ENCODE measurements around the gene SERPINB3. TPM values are rescaled to one million over a fixed set of nuclear protein-coding genes. Genes with fewer than 3 reads are reported as not detected.

The SERPINB3 gene
- total RNA-seq, 4 donors from 2014 or later = 1.5 to 30.1 (median 23.0) TPM

- Histone ChIP-seq H3K27me3 (no peaks in the 10 kb centered on the region), H3K27ac (no peak overlapping the region), H3K9me3 (no peaks in the 10 kb centered on the region), H3K4me3 (no peak overlapping the region), H3K4me1 (no peaks in the 10 kb centered on the region), H3K36me3 (no peaks in the 10 kb centered on the region)
- DNase-seq (ENCODE audit: low spot score in 2 of 2) = no peak
- no peak for TF ChIP-seq POLR2AphosphoS5 (IDR thresholded peaks at IDR 0.05)
- TF ChIP-seq, protein P1, sequence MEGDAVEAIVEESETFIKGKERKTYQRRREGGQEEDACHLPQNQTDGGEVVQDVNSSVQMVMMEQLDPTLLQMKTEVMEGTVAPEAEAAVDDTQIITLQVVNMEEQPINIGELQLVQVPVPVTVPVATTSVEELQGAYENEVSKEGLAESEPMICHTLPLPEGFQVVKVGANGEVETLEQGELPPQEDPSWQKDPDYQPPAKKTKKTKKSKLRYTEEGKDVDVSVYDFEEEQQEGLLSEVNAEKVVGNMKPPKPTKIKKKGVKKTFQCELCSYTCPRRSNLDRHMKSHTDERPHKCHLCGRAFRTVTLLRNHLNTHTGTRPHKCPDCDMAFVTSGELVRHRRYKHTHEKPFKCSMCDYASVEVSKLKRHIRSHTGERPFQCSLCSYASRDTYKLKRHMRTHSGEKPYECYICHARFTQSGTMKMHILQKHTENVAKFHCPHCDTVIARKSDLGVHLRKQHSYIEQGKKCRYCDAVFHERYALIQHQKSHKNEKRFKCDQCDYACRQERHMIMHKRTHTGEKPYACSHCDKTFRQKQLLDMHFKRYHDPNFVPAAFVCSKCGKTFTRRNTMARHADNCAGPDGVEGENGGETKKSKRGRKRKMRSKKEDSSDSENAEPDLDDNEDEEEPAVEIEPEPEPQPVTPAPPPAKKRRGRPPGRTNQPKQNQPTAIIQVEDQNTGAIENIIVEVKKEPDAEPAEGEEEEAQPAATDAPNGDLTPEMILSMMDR (IDR thresholded peaks at IDR 0.05) = no peak
- no peak for TF ChIP-seq POLR2A (IDR thresholded peaks at IDR 0.05)
- TF ChIP-seq EP300 (IDR thresholded peaks at IDR 0.05) = no peak
- 95% methylated on average over 2 of the region's 2 CpGs for WGBS
Observed at GRCh38 chr18:63617915-63618234, 43.8 kb downstream of the SERPINB3 start.

- Histone ChIP-seq H3K4me1 (no peaks in the 10 kb centered on the region), H3K4me3 (no peak overlapping the region), H3K27ac (no peak overlapping the region), H3K36me3 (no peaks in the 10 kb centered on the region), H3K9me3 (no peaks in the 10 kb centered on the region), H3K27me3 (no peaks in the 10 kb centered on the region)
- DNase-seq (ENCODE audit: low spot score in 2 of 2) = no peak
- TF ChIP-seq POLR2A (IDR thresholded peaks at IDR 0.05) = no peak
- no peak for TF ChIP-seq EP300 (IDR thresholded peaks at IDR 0.05)
- TF ChIP-seq, protein P1 (IDR thresholded peaks at IDR 0.05) = no peak
- no peak for TF ChIP-seq POLR2AphosphoS5 (IDR thresholded peaks at IDR 0.05)
- WGBS = 46% methylated on average over 3 of the region's 3 CpGs
Observed at GRCh38 chr18:63617049-63617914, 44.4 kb downstream of the SERPINB3 start.

DNA sequence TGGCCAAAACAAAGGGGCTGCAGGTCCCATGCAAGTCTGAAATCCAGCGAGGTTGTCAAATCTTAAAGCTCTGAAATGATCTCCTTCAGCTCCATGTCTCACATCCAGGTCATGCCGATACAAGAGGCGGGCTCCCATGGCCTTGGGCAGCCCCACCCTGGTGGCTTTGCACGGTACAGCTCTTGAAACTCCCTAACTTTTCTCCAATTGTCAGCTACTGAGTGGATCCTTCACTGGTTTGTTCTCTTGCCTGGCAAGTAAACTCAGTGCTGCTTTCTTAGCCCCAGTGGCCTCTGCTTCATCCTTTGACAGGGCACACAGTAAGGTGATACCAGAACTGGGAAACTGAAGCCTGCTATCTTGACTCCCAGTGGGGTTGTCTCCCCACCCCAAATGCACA, 48.3 kb downstream of the SERPINB3 start:
- no peaks in the 10 kb centered on the region for H3K36me3 ChIP-seq
- 92% methylated on average over 4 of the region's 4 CpGs for WGBS
- TF ChIP-seq POLR2A (IDR thresholded peaks at IDR 0.05) = no peak
- H3K4me1 ChIP-seq = no peaks in the 10 kb centered on the region
- DNase-seq (ENCODE audit: low spot score in 2 of 2) = no peak
- no peaks in the 10 kb centered on the region for H3K27me3 ChIP-seq
- H3K4me3 ChIP-seq = no peak overlapping the region
- H3K27ac ChIP-seq = no peak overlapping the region
- no peaks in the 10 kb centered on the region for H3K9me3 ChIP-seq

- H3K36me3 ChIP-seq = no peaks in the 10 kb centered on the region
- 85% methylated on average over 3 of the region's 3 CpGs for WGBS
- no peaks in the 10 kb centered on the region for H3K9me3 ChIP-seq
- H3K4me3 ChIP-seq = no peak overlapping the region
- no peaks in the 10 kb centered on the region for H3K27me3 ChIP-seq
- no peak for DNase-seq (ENCODE audit: low spot score in 2 of 2)
- H3K27ac ChIP-seq = no peak overlapping the region
- H3K4me1 ChIP-seq = no peaks in the 10 kb centered on the region
- TF ChIP-seq POLR2A (IDR thresholded peaks at IDR 0.05) (no peak), EP300 (IDR thresholded peaks at IDR 0.05) (no peak), POLR2AphosphoS5 (IDR thresholded peaks at IDR 0.05) (no peak)
- TF ChIP-seq, protein P1 (IDR thresholded peaks at IDR 0.05) = no peak
Observed at GRCh38 chr18:63606526-63606925, 55.2 kb downstream of the SERPINB3 start.

Other genes starting within 250 kb of the SERPINB3 start
- 10 to 100 TPM; 43.7 to 49.8 (median 44.6) TPM for gene VPS4B, start 239.4 kb downstream of the SERPINB3 start, total RNA-seq
- gene SERPINB5, start 184.9 kb downstream of the SERPINB3 start, total RNA-seq = 100 to 1,000 TPM; 158 to 658 (median 458) TPM
- 10 to 100 TPM; 14.8 to 88.4 (median 79.5) TPM for gene SERPINB12, start 119.5 kb downstream of the SERPINB3 start, total RNA-seq
- 10 to 100 TPM; 10.9 to 21.8 (median 16.8) TPM for gene SERPINB13, start 74.5 kb downstream of the SERPINB3 start, total RNA-seq
- gene SERPINB4, start 17.6 kb downstream of the SERPINB3 start, total RNA-seq = 1 to 10 TPM in 1 of 4 donors, under 1 TPM in 2, not detected in 1; 0.44 to 1.1 (median 0.60) TPM
- under 1 TPM in 1 of 4 donors, not detected in 3; 0.45 TPM for gene SERPINB11, start 41.1 kb upstream of the SERPINB3 start, total RNA-seq
- gene SERPINB7, start 113.5 kb upstream of the SERPINB3 start, total RNA-seq = 100 to 1,000 TPM in 2 of 4 donors, 10 to 100 TPM in 2; 24.1 to 214 (median 105) TPM
- 100 to 1,000 TPM in 2 of 4 donors, 10 to 100 TPM in 2; 35.0 to 190 (median 114) TPM for gene SERPINB2, start 225.8 kb upstream of the SERPINB3 start, total RNA-seq
- 1 to 10 TPM in 2 of 4 donors, under 1 TPM in 1, not detected in 1; 0.21 to 1.9 (median 1.0) TPM for gene SERPINB10, start 246.1 kb upstream of the SERPINB3 start, total RNA-seq

All from suprapubic skin (tissue), 4 donors.